Iris pigment epithelial cell (primary cell): Measurements from ENCODE around the gene FTH1.
A peak's percentile ranks its signal among the peaks of the same experiment; 100 is the strongest.
"Not testable (repeated sequence)": the region's sequence is repeated elsewhere in the genome, so short reads cannot be mapped to it uniquely, and the experiment has no call there.

Source experiments
- DNase-seq: peaks from one replicate; pipeline ENCODE4 v3.0.0-alpha.2; 2011; ENCODE audit warnings: low read depth

Gene FTH1

DNA sequence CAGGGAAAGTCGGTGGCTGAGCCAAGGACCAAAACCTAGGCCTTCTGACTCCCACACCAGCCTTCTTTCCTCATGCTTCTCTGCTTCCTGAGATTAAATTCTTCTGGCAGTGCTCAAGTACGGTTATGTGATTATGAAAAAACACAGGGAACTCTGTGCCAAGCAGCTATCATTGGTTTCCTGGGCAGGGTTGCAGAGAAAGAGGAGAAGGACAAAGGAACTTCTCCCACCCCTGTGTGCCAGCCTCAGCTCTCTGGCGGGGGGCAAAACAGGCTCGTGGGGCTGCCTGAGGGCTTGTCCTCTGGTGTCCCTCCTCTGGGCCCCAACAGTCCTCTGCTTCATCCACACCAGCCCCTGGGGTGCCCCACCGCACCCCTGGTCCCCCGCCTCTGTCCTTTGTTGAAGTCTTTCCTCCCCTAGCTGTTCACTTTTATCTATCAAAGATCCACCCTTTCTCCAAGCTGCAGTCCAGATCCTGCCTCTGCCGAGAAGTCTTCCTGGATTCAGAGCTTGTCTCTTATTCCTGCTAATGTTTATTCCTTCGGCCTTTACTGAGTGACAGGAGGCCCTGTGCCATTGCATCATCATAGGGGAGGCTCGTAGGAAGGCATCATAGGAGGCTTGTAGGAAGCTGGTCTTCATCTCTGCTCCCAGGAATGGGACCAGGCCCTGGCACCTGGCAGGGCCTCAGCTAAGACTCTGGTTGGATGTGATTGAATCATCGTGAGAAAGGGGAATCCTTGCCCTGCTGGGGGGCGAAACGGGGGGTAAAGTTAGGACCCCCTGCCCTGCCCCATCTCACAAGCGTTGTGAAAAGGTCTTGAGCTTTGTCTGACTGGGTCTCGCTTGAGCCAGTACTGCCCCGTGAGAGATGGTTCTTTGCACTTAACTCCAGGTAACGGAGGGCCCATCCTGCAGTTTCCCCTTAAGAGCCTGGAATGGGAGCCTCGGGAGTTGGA lies 11.5 kb upstream of the FTH1 start:
- DNase-seq: peak; percentile 69

DNA sequence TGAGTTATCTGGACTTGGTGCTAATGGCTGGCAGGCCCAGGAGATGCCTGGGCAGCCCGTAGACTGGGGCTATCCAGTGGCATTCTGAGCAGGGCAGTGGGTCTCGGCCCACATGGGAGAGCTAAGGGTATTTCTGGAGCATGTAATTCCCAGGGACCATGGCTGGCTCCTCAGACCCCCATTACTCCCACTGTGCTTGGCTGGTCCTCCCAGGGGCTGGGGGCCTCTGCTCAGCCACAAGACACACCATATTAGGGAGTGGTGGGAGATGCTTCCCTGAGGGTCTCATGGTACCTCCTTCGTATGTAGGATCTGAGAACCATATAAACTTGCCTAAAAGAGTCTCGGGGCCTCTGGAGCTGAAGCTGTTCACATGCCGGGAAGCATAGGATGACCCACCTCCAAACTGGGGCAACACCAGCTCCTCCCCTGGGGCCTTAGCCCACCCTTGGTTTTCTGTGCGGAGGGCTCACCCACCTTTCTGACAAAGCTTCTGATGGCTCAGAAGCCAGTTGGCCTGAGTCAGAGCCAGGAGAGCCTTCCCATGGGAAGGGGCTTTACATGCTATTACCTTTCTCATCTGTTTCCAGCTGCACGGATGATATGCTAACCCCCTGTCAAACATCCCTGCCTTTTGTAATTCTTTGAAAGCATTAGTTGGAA lies 9.5 kb upstream of the FTH1 start:
- no peak for DNase-seq

DNA sequence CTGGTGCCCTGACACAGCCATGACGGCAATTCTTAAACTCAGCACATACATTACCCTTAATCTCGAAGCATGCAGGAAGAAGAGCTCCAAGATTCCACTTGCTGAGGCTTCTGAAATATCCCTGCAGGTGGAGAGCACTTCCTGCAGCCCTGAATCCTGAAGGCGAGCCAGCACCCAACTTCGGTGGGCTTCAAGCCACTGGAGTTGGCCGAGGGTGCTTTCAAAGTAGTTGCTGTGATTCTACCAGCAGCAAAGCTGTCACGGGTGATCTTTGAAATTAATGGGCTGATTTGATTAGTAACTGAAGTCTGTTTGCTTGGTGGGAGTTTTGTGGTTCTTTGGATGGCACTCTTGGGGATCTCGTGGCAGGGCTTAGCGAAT lies 9.0 kb upstream of the FTH1 start:
- DNase-seq: no peak

DNA sequence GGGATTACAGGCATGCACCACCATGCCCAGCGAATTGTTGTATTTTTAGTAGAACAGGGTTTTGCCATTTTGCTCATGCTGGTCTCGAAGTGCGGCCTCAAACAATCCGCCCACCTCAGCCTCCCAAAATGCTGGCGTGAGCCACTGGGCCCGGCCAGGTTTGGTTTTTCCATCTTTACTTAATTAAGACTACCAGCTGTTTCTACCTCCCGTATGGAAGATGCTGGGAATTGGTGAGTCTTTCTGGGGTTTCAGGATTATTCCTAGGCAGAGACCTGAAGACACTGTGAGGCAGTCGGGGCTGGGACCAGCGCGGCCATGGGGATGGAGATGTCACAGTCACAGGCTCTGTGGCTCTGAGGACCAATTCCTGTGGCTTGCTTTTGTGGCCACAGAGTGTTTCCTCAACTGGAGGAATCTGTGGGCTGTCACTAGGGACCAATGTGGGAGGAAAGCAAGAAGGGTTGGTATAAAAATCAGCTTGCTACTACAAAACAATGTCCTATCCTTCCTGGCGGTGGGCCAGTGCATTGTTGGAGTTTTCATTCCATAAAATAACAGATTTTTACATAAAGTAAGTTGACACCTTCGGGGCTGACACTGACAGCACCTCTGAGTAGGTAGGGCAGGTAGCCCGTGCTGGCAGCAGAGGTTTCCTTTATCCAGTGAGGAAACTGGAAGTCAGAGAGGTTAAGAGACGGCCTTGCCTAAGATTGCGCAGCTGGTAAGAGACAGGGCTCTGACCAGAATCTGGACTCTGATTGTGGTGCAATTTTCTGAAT lies 8.4 kb upstream of the FTH1 start:
- no peak for DNase-seq

DNA sequence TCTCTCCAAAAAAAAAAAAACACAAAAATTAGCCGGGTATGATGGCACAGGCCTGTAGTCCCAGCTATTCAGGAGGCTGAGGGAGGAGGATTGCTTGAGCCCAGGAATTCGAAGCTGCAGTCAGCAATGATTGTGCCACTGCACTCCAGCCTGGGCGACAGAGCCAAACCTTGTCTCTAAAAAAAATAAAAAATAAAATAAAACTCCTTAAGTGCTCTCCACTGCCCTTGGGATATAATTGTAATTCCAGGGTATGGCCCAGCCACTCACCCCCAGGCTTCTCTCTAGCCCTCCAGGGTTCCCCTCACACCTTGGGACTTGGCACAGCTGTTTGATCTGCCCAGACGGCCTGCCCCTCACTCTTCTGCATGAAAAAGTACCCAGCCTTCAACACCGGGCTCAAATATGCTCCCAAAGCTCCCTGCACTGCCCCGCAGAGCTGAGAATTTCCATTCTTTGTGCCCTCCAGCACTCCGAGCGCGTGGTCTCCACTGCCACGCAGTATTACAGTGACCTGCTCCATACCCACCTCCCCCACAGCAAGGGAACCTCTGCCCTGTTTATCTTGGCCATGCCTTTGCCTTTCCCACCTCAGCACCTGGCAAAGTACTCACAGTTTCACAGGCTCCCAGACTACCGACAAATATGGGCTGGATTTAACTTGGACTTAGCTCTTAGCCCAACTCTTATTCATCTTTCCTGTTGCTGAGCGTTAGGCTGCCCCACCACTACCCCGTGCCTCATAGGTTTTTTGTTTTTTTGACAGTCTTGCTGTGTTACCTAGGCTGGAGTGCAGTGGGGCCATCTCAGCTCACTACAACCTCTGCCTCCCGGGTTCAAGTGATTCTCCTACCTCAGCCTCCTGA lies 7.6 kb upstream of the FTH1 start:
- DNase-seq: no peak

DNA sequence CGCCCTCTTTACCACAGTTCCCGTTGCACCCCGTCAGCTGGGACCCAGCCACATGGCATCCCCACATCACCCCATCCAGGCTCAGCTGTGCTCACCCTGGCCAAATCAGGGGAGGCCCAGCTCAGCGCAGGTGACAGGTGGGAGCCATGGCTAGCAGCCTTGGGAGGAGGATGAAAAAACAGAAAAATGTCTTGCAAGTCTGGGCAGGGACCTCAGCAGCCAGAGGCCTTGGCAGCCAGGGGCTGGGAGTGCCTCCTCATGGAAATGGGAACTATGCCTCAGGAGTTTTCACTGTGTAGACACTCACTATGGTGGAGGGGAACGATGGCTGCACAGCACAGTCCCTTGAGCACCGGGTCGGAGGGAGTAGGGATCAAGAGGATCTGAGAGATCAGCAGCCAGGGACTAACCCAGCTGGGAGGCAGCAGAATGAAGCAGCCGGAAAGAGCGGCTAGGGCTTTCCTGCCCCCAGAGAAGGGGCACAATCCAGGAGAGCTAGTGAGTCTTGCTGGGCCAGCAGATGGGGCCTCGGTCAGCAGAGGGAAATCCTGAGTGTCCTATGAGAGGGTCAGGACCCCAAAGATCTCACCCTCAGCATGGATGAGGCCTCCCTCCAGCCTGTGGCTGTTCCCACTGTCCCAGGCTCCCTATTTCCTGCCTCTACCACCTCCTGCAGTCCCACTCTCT lies 6.2 kb upstream of the FTH1 start:
- no peak for DNase-seq

DNA sequence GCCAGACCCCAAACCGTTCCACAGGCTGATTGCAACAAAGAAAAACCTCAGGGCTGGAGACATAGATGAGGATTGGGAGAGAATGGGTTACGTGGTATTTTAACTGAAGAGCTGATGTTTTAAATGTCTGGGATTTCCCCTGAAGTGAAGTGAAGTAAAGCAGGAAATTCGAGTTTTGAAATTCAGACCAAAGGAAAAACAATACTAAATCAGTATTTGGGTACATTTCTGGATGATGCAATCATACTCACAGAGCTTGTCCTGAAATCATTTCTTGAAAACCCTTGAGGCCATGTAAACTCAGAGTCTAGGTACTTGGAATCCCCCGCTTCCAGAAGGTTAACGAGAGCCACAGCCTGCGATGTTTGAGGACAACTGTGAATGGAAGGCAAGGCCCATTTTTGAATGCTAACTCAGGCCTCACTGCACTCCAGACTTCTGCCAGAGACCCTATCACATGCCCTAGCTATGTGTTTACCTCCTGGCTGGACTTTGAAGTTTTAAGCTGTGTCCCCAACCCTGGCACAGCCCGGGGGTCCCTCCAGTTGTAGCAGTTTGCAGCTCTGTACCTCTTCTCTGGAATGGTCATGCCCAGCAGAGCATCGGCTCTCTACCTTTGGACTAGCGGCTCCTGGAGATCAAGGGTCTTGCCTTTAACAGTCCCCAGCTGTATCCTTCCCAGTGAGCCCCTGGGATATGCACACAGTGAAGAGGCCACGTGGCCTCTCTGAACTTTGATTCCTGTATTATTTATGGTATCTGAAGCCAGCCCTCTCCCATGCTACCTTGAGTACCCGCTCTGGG lies 5.4 kb upstream of the FTH1 start:
- DNase-seq: peak; percentile 94

DNA sequence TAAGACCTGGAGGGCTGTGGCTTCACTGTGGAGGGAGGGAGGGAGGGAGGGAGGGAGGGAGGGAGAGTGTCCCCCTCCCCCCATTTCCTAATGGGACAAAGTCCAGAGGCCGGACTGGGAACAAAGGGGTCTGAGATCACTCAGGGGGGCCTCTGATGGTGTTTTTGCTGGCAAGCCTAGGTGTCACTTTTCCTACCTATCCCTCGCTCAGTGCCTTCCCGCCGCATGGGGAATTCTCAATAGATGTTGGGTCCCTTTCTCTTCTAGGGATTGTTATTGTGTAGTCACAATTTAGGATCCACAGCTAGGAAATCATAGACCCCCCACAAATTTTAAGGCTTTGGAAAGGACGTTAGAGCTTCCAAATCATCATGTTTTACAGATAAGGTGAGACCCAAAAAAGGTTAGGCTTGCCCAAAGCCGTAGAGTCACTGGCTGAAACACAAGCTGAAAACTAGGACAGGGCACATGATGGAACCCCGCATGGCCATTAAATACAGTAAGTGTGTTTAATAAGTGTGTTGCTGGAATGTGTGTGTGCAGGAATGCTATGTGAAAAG lies 4.8 kb upstream of the FTH1 start:
- DNase-seq: no peak

DNA sequence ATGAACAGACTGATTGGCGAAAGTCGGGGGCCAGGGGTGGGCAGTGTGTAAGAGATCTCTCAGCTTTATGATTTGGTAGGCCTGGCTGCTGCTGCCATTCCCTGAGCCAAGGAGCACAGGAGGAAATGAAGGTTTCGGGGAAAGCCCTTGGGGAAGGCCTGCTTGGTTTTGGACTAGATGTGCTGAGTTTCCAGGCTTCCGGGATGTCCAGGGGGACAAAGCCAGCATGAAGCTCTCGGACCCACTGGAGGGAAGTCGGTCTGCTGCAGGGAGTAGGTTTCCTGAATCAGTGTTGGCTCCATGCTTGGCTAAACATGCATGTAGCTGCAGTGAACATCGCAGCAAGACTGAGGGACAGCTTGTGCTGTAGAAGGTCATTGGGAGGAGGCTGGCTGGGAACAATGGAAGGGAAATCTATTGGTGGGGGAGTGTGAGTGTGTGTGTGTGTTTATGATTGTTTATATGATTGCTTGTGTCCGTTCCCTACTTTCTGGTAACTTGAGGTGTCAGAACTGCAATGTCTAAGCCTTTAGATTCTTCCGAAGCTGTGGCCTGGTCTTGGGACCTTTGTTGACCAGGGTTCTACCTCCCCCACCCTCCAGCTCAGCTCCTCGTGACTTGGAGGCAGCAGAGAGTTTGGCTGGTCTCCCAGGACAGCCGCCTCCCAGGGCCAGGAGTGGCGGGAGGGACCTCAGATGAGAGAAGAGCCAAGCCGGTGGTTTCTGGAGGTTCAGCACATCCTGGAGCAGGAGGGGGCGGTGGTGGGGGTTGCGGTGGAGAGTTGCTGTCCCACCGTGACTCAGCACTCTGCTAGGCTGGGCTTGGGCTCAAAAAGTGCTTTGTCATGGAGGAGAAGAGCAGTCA lies 4.0 kb upstream of the FTH1 start:
- peak; percentile 99 for DNase-seq

DNA sequence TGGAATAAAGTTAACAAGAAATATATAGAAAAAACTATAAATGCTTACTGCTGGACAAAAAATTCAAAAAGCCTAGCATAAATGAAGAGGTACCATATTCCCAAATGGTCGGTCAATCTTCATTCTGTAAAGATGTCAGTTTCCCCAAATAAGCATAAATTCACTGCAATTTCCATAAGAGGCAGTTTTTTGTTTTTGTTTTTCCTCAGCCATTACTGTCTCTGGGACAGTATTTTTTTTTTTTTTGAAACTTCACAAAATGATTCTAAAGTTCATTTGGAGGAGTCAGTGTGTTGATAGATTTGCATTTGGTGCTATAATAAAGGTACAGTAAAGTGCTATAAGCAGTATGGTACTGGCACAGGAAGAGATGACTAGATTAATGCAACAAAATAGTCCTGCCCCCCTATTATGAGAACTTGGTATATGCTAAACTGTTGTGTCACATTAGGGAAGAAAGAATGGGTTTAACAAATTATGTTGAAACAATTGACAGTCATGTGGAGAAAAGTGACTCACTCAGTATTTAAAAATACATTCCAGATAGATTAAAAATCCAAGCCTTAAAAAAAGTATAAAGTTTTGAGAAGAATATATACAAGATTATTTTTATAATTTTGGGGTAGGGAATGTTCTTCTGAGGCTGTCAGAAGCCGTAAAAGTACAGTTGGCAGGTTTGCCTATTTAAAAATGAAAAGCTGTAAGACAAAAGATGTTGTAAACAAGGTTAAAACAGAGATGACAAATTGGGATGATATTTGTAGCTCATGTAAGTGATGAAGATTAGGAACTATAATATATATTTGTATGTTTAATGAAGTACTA lies 2.6 kb upstream of the FTH1 start:
- peak; percentile 88 for DNase-seq

DNA sequence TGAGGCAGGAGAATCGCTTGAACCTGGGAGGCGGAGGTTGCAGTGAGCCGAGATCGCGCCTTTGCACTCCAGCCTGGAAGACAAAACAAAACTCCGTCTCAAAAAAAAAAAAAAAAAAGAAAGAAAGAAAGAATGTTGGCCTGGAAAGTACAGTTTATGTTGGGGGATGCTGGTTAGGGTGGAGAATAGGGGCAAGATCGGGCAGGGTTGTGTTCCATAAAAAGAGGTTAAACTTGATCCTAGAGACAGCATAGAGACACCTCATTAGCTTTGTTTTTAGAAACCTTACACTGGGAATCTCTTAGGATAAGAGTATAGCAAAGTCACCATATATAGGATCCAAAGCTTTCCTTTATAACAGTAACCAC lies 1.9 kb upstream of the FTH1 start:
- no peak for DNase-seq

DNA sequence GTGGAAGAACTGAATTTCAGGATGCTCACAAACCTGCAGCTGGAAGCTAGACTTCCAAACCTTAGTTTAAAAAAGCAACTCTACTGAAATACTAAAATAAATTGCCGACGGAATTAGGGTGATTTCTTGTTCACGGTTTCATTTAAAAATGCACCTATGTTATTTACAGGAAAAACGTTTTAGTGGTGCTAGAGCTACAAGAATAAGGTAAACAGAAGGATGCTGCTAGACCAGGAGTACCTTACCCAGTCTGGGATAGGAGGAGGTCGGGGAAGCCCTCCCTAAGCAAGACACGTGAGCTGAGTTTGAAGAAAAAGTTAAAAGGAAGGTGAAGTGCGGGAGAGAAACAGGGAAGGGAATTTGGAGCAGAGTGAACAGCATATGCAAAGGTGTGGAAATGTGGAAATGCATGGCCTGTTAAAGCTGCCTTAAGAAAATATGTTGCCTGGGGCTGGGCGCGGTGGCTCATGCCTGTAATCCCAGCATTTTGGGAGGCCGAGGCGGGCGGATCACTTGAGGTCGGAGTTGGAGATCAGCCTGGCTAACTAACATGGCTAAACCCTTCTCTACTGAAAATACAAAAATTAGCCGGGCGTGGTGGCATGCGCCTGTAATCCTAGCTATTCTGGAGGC lies 1.4 kb upstream of the FTH1 start:
- DNase-seq: no peak

DNA sequence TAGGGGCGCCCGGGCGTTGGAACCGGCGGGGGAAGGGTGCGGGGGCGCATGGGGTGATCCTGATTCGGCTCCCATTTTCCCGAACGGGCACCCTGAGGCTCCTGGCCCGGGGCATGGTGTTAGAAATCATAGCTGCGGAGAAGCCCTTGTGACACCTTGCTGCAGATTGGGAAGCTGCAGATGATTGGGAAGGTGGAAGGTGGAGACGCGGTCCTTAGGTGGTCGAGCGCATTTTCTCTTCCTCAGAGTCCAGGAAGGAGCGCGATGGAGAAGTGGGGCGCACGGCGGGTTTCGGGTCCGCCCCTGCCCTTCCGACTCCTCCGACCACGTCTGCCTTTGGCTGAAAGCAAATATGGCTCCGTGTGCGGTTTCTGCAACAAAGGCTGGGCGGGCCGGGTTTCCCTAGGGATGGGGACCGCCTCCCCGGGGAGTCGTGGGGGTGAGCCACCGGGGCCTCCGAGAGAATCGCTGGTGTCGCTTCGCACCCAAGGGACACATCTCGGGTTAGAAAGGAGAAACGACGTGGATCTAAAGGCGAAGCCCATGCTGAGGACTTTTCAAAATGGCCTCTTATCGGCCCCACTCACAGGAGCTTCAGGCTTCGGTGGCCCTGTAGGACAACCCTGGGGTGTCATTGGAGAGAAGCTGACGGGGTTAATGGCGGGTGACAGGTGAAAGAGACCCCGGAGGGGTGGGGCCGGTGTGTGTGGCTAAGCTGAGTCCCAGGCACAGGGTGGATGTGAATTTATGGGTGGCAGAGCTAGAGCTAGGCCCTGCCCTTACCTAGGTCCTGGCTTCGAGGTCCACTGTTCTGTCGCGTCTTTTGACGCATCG lies 707 bp upstream of the FTH1 start:
- peak; percentile 42 for DNase-seq

DNA sequence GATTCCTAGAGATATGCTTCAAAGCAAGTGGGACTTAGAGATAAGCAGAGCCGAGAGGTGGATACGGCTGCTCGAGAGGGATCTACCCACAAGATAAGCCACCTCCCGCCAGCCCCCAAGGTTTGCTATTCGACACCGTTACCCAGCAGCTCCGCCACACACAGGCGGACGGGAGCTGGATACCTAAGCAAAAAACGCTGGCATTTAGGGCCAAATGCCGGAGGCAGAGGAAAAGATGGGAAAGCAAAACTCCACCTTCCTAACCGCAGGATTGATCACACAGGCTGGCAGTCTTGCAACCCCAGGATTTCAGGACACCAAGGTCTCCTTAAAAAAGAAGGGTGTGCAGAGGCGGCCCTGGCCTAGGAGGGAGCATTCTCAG lies 709 bp downstream of the FTH1 start:
- peak; percentile 60 for DNase-seq

DNA sequence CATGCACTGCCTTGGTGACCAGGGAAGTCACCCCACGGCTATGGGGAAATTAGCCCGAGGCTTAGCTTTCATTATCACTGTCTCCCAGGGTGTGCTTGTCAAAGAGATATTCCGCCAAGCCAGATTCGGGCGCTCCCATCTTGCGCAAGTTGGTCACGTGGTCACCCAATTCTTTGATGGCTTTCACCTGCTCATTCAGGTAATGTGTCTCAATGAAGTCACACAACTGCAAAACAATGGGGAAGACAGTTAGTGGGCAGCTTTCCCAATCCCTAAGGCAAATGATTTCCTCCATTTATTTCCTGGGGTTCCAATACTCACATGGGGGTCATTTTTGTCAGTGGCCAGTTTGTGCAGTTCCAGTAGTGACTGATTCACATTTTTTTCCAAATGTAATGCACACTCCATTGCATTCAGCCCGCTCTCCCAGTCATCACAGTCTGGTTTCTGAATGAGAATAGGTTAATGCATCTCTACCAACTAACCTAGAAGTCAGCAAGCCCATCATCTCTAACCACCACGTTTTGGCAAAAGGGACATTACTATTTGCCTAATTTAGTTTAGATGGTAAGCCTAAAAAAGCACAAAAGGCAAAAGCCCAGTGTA lies 2.7 kb downstream of the FTH1 start:
- not testable (repeated sequence) for DNase-seq

DNA sequence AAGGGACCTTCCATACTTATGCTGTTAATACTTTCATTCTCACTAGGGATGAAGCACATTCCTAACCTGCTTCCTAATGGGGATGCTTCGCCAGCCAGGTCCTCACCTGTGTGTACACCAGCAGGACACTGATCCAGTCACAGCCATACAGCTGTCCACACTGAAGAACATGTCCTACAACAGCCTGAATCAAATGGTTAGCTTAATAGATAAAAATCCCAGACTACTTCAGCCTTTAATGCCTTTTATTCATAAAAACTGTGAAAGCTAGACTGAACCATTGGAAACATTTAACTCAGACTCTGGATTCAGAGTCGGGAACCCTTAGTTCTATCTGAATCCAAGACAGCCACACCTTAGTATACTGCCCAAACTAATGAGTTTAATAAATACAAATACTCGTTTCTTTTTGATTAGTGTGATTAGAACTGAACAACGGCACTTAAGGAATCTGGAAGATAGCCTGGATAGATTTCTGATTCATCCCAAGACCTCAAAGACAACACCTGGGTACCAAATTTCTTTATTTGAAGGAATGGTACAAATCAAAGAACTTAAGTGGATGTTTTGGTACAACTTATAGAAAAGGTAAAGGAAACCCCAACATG lies 3.3 kb downstream of the FTH1 start:
- no peak for DNase-seq
